ENCODE results near the gene CYP4Z1.
"Not testable (repeated sequence)": the region's sequence is repeated elsewhere in the genome, so short reads cannot be mapped to it uniquely, and the experiment has no call there.

CYP4Z1 gene, protein sequence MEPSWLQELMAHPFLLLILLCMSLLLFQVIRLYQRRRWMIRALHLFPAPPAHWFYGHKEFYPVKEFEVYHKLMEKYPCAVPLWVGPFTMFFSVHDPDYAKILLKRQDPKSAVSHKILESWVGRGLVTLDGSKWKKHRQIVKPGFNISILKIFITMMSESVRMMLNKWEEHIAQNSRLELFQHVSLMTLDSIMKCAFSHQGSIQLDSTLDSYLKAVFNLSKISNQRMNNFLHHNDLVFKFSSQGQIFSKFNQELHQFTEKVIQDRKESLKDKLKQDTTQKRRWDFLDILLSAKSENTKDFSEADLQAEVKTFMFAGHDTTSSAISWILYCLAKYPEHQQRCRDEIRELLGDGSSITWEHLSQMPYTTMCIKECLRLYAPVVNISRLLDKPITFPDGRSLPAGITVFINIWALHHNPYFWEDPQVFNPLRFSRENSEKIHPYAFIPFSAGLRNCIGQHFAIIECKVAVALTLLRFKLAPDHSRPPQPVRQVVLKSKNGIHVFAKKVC

GRCh38 chr1:47067097-47067594, at the start of gene CYP4Z1:
CYP4Z1 (plus strand) TSS chr1:47067231; CDS start chr1:47067491, 260 bp downstream.
- DNase-seq (ENCODE audit: low read depth) = no peak

DNA sequence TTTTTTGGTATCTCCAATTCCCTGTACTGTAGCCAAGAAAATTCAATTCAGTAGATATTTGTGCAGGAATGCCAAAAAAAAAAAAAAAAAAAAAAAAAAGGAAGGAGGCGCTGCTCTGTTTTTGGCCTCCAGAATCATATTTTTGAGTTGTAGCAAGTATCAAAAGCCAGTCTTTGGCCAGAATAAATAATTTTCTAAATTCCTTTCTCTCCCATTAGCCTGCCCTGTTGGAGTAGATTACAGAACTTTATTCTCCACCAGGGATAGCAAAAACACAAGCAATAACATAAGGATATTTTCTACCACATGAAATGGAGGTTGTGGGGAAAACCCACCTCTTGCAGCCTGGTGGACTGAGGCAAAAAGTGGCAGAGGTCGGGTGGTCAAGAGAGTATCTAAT, 46.0 kb upstream of the CYP4Z1 start:
- no peak for DNase-seq (ENCODE audit: low read depth)

DNA sequence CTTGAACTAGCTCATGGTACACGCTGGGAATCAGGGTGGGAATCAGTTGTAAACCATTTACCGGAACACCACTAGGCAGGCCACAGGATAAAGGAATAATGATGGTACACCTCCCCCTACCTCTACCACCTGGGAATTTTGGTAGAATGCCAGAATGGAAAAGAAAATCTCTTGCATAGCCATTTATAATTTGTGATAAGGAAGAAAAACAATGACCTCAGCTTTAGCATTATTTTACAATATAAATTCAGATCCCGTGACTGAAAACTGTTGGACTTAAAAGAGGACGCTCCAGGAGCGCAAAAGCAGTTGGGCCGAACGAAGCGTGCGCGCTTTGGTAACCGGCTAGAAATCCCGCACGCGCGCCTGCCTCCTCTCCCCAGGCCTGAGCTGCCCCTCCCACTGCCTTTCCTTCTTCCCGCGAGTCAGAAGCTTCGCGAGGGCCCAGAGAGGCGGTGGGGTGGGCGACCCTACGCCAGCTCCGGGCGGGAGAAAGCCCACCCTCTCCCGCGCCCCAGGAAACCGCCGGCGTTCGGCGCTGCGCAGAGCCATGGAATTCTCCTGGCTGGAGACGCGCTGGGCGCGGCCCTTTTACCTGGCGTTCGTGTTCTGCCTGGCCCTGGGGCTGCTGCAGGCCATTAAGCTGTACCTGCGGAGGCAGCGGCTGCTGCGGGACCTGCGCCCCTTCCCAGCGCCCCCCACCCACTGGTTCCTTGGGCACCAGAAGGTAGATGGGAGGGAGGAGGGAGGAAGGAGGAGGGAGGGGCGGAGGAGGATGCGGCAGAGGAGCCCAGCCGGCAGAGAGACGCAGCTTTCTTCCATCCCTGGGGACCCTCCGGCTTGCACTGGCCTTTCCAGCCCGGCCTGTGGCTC, 43.5 kb upstream of the CYP4Z1 start, which contains the start of gene CYP4X1:
Gene CYP4X1, plus strand, starts transcription at position 402 of the 873 bp plus-strand sequence. Its CDS starts 149 bp downstream, at position 551.
- no peak for DNase-seq (ENCODE audit: low read depth)

DNA sequence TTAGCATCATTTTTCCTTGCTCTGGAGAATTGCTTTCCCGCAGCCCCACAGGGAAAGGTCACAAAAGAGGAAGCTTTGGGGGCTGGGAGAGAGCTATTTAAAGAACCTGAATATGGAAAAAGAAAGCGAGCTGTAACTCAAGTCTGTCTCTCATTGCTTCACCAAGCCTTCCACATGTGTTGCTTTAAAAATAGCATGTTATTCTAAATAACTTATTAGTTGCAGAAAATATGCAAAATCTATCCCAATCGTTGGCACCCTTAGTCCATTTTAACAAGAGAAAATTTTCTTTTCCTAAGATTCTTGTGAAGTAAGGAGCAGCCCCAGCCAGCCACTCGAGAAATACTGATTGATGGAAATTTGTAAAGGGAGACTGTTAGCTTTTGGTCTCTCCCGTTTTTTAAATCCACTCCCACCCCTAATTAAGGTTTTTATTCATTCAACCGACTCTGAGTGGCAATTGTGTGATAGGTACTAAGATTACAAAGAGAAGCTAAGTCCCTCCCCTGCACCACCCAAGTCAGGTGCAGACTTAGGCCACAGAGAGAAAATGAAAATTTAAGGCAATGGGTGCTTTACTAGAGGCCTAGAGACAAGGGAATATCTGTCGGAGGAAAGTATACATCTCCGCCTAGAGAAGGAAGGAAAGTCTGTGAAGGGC, 42.8 kb upstream of the CYP4Z1 start:
- DNase-seq (ENCODE audit: low read depth) = no peak

DNA sequence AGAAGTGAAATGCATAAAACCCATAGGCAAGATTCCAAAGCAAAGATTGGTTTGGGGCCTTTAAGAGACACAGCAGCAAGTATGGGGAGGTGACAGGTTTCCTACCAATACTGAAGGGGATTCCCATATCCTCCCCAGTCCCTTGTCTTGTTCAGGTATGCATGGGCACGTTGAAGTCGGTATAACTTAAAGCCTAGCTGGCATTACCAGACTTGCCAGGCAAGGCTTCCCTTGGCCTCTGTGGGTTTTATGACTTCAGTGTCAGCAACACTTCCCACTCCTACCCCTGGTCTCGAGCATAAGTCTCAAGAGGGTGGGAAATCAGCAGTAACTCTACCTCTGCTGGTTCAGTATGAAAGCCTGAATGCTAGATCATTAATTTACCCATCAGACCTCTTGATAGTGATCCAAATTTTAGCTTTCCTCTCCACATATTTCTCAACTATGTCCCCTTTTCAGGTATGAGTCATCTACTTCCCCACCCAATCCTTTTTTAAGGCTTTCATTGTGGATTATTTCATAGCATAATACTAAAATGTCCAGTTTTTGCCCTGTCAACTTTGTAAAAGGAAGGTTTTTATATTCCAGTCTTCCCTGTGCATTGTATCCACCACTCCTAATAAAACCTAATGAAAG, 36.7 kb upstream of the CYP4Z1 start:
- DNase-seq (ENCODE audit: low read depth) = no peak

DNA sequence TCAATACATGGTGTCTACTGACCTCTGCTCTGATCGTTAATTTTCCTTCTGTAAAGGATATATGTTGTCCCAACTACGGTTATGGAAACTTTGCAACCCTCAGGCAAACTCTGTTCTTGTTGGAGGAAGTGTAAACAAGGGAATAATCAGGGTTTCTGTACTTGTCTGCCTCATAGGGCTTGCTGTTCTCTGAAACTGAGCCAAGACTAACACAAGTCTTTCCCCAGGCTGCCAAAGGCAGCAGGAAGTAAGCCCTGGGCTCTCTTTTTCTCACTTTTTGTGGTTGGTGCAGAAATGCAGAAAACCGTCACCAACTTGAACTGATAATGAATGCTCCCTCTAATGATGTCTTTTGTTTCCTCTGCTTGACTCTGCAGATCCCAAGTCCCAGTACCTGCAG, 36.0 kb upstream of the CYP4Z1 start:
- no peak for DNase-seq (ENCODE audit: low read depth)

GRCh38 chr1:47031585-47031984, 35.4 kb upstream of the CYP4Z1 start:
- DNase-seq (ENCODE audit: low read depth) = no peak

- no peak for DNase-seq (ENCODE audit: low read depth)
Measured at GRCh38 chr1:47036764-47037163, 30.3 kb upstream of the CYP4Z1 start.

- no peak for DNase-seq (ENCODE audit: low read depth)
Measured at GRCh38 chr1:47059376-47059775, 7.7 kb upstream of the CYP4Z1 start.

DNA sequence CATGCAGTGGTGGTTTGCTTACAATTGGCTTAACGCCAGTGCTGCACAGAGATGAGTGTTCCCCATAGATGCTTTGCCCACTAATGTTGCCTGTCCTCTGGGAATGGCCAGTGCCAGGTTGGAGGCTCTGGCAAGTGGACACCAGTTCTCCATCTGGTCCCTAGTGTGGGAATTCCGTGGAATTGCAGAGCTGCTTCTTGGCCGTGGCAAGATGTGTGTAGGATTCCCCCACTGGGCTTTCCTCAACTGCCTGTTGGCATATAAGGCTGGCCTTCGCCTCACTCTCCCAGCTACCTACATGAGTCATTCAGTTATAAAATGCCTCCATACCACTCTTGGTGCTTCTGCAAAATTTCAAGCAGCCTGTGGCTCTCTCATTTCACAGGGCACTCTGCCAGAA, 2.0 kb downstream of the CYP4Z1 start:
- not testable (repeated sequence) for DNase-seq (ENCODE audit: low read depth)

DNA sequence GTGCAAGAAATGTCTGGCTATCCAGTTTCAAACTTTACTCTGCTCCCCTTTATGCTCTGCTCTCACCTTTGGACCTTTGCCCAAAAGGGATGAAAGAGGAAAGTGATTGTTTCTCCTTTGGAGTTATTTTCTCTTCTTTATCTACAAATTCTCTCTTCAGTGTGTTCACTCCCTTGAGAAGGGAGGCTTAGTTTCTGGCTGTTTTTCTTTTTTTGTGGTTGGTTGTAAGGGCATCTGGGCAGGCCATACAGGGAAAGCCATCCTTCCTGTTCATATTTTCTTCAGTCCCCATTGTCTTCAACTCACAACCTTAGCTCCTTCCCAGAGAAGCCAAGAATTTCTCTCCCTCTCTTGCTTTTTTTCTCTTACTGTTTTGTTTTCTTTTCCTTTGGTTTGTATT, 2.5 kb downstream of the CYP4Z1 start:
- DNase-seq (ENCODE audit: low read depth) = not testable (repeated sequence)

DNA sequence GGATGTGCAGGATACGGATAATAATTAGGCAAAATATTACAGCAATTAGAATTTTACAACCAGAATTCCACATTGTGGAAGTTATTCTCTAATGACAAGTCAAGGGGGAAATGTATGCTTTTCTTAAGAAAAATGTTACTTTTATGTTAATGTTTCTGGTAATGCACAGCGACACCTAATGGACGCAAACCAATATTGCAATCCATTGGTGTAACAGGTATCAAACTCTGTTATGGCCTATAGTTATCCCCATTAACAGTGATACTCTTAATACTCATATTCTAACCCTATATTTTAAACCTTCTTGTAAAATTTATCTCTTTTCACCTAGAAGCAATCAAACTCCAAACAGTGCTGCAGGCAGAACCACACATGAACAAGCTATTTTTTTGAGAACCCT, 22.3 kb downstream of the CYP4Z1 start:
- DNase-seq (ENCODE audit: low read depth) = not testable (repeated sequence)

DNA sequence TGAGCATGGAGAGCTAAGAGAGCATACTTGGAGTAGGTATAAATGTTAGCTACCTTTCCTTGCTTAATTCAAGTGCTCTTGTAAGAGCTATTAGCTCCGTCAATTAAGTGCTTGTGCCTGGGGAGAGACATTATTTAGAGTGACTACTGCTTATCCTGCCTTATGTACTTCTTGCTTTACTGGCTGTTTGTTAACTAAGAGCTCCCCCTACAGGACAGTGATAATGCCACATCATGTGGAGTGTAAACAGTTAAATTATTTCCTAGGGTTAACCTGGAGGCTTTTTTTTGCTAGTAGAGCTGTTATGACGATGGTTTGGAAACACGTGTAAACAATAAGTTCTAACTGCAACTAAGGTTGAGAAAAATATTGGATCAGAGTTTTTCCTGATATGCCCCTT, 24.4 kb downstream of the CYP4Z1 start:
- not testable (repeated sequence) for DNase-seq (ENCODE audit: low read depth)

GRCh38 chr1:47104816-47105215, 37.8 kb downstream of the CYP4Z1 start:
- no peak for DNase-seq (ENCODE audit: low read depth)

DNA sequence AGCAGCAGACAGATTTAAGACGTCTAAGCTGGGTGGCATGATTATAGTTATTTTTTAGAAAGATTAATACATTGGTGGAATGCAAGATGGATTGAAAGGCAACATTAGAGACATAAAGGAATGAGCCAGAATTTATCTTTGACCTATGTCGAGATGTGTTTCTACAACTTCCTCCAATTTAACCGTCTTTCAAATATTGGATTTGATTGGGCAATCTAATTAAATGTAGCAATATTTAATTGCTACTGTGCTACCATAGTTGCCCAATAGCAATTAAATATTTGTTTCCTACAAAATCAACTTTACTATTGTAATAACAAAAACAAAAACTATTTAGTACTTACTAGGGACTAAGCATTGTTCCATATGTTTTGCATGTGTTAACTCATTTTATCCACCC, 39.8 kb downstream of the CYP4Z1 start:
- DNase-seq (ENCODE audit: low read depth) = no peak

DNA sequence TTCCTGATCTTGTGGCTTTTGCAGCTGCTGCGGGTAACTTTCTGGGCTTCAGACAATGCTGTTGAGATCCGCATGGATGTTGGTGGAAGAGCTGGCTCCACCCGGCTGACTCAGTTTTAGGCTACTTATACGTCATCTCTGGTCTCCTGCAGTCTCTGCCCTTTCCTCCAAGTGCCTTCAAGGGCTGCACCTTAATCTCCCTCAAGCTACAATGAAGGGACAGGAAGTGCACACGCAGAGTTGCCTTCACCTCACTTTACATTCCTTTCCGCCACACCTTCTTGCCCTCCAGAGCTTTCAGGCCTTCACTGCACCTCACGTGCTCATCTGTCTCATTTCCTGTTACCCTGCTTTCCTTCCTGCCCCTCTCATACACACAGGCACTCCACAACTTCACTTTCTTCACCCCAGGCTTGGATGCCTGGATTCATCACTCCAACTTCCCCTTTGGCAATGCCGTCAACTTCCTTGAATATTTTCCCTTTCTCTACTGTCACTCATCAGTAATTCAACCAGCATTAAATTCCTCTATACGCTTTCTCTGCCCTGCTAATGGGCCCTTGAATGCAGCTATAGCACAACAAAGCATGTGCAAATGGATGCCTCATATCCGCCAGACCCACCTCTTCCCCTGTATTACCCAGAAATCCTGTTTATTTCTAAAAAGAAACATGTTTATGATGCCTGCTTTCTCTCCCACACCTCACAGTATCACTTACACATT, 41.0 kb downstream of the CYP4Z1 start:
- DNase-seq (ENCODE audit: low read depth) = not testable (repeated sequence)

- not testable (repeated sequence) for DNase-seq (ENCODE audit: low read depth)
Measured at GRCh38 chr1:47109482-47109881, 42.5 kb downstream of the CYP4Z1 start.

DNA sequence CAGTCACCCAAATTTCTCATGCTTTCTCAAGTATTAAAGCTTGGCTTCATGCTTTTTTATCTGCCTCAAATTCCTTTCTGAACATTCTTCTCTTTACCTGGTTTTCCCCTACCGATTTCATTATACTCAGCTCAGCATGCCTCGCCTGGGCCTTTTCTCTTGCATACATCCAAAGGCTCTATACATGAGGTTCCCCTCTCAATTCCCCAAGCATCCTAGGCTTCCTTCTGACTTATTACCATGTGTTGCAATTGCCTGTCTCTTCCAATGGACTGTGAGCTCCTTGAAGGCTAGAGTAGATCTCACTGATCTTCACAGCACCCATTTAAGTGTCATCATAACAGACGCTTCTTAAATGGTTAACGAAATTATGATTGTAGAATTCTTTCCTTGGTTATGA, 46.1 kb downstream of the CYP4Z1 start:
- no peak for DNase-seq (ENCODE audit: low read depth)

GRCh38 chr1:47121039-47121438, 54.0 kb downstream of the CYP4Z1 start:
- not testable (repeated sequence) for DNase-seq (ENCODE audit: low read depth)

- not testable (repeated sequence) for DNase-seq (ENCODE audit: low read depth)
Measured at GRCh38 chr1:47124834-47125233, 57.8 kb downstream of the CYP4Z1 start.

DNA sequence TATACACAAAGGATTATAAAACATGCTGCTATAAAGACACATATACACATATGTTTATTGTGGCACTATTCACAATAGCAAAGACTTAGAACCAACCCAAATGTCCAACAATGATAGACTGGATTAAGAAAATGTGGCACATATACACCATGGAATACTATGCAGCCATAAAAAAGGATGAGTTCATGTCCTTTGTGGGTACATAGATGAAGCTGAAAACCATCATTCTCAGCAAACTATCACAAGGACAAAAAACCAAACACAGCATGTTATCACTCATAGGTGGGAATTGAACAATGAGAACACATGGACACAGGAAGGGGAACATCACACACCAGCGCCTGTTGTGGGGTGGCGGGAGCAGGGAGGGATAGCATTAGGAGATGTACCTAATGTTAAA, 60.0 kb downstream of the CYP4Z1 start:
- DNase-seq (ENCODE audit: low read depth) = not testable (repeated sequence)
